HG03103 (cell line): Measurements from ENCODE around the gene MRAS.

ENCODE experiments used
- ATAC-seq: cut with Tn5 transposase; IDR thresholded peaks from one replicate; pipeline ENCODE4 v1.9.1; 2021; ENCODE audit warnings: low read depth; ENCODE audit not compliant: unreplicated experiment

The MRAS gene

DNA sequence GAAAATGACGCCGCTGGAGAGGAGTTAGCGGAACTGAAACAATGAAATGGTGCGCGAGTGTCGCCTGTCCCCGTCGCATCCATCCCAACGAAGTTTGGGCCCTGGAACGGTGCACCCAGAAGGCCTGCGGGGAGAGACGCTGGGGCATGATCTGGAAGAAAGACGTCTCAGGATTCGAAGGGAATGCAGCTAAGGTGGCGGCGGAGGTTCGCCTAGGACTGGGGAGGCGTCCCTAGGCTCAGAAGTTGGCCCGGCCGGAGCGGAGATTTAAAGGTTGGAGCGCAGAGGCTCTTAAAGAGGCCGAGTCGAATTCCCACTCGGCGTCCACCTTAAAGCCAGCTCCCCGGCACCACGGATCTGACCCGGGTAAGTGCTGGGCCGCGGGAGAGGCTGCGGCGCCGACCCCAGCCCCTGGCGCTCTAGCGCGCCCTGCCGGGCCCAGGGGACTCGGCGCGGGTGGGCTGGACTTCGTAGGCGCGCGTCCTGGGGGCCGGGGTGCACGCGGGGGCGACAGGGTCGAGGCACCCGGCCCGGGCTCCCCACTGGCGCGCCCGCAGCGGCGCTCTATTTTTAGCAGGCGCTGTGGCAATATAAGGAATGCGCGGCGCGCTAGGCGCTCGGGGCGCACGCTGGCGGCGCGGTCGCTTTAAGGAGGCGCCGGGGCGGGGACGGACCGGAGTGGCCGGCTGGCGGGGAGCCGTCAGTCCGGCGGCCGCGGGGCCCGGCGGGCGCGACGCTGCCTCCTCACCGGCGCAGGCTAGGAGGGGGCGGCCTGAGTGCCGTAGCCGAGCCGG is at the start of gene MRAS:
MRAS (plus strand) TSS at position 620 of the 794 bp plus-strand sequence. CDS start 24,305 bp downstream, outside the sequence.
- no peak for ATAC-seq

DNA sequence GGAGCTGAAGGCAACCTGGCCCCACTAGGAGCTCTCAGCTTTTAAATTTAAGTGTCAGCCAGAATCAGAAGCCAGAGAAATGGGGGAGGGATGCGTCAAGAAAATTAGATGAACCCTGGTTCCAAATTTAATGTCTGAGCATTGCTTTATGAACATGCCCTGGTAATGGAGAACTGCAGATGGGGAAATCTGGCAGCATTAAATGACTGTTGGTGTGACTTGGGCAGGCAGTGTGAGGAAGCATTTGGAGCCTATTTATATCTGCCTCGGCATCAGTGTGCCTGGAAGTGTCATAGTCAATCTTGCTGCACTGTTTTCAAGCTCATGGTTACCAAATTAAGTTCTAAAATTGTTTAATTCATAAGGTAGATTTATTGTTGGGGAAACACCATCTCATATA is 47.7 kb upstream of the MRAS start:
- ATAC-seq: no peak

DNA sequence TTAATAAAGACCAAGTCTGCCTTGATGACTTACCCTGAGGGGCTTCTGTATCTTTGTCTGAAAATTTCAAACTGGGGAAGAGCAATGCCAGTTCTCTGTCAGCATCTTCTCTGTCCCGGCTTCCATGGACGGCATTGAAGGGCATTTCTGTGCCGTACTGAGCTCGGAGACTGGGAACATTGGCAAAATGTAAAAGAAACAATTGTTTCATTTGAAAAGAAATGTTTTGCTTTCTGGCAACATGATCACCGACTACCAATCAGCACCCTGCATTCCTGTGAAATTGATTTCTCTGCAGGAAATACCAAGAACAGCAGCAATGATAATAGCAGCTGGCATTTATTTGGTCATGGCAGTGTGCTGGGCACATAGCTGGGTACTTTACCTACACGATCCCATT is 44.9 kb upstream of the MRAS start:
- ATAC-seq: no peak

DNA sequence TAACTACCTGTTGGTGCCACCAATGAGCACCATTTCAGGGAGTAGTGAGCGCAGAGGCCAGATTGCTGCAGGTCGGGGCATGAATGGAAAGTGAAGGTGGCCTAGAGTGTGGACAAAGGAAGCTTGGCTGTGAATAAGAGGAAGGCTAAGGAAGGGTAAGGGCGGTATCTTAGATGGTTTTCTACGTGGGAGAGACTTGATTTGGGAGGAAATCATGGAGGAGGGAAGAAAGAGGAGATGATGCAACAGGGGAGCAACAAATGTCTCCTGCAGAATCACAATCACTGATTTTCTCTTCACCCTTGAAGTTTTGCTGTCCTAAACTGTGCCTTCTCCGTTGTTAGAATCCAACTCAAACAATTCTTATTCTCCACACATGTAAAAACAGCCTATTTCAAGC is 40.5 kb upstream of the MRAS start:
- no peak for ATAC-seq

DNA sequence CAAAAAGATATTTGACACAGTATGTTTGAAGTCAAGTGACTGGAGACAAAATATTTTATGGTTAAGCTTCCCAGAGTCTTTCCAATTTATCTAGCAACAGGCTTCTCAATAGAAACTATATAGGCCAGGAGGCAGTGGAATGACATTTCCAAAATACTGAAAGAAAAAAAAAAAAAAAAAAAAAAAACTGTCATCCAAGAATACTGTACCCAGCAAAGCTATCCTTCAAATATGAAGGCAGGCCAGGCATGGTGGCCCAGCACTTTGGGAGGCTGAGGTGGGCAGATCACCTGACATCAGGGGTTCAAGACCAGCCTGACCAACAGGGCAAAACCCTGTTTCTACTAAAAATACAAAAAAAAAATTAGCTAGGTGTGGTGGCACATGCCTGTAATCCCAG is 39.6 kb upstream of the MRAS start:
- ATAC-seq: no peak

DNA sequence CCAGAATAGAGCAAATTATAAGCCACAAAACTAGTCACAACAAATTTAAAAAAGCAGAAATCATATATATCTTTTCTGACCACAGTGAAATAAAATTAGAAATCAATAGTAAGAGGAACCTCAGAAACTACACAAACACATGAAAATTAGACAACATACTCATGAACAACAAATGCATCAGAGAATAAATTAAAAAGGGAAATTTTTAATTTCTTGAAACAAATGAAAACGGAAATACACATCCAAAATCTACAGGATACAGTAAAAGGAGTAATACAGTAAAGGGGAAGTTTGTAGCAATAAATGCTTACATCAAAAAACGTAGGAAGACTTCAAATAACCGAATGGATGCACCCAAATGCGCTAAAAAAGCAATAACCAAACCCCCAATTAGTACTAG is 37.9 kb upstream of the MRAS start:
- no peak for ATAC-seq

DNA sequence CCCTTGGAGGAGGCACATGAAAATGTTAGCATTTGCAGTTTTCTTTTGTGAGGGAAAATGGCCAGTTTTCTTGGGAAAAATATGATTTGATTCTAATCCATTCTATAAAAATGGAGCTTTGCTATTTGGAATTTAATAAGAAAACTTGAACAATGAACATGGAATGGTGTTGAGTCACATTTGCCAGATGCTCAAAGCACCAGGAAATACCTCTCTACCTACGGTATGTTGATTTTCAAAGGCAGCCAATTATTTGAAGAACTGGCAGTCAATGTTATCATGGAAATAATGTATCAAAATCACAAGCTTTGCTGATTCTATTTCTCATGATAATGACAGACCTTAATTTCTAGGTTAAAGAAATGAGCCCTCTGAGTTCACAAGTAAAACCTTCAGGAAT is 33.6 kb upstream of the MRAS start:
- no peak for ATAC-seq

DNA sequence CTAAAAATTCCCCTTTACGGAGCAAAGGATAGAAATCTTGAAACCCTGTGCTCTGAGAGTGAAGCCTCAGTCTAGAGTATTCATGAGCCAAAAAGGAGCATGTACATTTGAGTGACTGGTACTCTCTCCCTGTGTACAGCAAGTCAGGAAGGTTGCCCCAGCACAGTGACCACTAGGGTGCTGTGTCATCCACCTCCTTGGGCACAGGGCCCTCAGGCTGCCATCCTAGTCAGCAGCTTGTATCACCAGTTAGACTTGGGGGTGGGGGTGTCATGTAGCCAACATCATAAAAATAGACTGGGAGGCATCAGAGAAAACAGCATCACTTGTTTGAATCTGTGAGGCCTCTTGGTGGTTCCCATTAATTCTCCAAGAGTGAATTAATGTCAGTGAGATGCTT is 30.7 kb upstream of the MRAS start:
- no peak for ATAC-seq

DNA sequence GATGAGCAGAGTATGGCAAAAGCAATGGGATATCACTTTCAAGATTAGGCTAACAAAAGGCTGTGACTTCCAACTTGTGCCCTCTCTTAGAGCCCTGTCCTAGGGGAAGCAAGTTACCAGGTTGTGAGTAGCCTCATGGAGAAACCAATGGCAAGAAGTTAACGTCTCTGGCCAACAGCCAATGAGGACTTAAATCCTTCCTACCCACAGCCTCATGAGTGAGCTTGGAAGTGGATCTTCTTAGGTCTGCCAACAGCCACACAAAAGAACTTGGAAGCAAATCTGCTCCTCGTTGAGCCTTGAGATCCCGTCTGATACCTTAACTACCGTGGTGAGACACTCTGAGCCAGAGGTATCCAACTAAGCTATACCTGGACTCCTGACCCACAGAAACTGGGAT is 24.4 kb upstream of the MRAS start:
- ATAC-seq: no peak

DNA sequence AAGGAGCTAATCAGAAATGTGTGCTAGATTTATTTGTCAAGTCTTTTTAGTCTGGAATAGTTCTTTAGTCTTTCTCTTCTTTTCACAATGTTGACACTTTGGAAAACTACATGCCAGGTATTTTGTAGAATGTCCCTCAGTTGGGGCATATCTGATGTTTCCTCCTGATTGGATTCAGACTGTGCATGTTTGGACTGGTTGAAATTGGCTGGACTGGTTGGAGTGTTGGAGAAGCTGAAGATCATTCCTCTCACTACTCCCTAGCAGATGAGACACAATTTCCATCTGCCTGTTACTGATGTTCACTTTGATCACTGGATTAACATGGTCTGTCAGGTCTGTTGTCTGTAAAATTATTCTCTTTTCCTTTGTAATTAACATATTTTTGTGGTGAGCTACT is 22.4 kb upstream of the MRAS start:
- ATAC-seq: no peak

DNA sequence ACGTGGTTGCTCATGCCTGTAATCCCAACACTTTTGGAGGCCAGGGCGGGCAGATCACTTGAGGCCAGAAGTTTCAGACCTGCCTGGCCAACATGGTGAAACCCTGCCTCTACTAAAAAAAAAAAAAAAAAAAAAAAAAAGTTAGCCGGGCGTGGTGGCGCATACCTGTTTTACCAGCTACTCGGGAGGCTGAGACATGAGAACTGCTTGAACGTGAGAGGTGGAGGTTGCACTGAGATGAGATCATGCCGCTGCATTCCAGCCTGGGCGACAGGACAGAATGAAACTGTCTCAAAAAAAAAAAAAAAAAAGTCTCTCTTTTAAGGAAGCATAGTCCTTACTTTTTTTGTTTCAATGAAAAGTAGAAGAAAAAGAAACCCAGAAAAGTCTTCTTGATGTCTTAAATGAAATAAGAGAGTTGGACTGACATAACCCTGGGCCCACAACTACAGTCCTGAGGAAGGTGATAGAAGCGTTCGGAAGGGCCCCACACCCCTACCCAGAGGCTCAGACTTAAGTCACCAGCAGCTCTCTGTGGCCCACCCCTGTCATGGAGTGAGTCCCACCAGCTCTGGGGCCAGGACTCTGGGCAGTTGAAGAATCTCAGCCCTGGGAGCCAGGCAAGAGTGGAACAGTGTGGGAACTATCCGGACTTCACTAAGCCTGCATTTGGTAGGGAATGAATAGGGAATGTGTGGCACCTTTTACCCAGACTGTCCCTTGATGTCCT is 21.3 kb upstream of the MRAS start:
- ATAC-seq: no peak

DNA sequence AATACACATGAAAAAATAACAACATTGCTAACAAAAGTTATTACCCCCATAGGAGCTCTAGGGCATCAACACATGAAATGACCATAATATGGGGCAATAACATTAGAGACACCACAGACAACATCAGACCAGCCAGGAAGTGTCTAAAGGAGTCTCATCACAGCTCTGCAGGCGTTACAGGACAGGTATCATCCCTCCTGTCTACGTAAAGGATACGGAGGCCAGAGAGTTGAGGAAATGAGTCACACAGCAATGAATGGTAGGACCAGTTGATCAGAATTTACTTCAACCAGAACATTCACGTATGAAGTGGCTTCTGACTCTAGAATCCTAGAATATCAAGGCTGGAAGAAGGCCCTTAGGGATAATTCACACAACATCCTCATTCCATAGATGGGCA is 20.5 kb upstream of the MRAS start:
- no peak for ATAC-seq

DNA sequence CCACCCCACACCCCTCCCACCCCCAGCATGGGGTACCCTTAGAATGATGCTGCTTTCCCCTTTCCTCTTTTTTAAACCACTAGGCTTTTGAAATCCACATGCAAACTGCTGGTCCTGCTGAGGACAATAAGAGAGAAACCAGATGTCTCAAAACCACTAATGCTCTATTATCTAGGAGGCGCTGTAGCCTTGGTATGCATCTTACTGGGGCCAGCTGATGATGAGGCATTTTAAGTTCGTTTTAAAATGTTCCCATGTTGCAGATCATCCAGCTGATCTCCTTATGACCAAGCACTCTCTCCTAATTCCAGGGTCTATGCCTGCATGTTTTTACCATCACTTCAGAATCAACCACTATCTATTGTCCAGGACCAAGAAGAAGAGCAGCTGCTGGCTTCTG is 20.0 kb upstream of the MRAS start:
- ATAC-seq: no peak

DNA sequence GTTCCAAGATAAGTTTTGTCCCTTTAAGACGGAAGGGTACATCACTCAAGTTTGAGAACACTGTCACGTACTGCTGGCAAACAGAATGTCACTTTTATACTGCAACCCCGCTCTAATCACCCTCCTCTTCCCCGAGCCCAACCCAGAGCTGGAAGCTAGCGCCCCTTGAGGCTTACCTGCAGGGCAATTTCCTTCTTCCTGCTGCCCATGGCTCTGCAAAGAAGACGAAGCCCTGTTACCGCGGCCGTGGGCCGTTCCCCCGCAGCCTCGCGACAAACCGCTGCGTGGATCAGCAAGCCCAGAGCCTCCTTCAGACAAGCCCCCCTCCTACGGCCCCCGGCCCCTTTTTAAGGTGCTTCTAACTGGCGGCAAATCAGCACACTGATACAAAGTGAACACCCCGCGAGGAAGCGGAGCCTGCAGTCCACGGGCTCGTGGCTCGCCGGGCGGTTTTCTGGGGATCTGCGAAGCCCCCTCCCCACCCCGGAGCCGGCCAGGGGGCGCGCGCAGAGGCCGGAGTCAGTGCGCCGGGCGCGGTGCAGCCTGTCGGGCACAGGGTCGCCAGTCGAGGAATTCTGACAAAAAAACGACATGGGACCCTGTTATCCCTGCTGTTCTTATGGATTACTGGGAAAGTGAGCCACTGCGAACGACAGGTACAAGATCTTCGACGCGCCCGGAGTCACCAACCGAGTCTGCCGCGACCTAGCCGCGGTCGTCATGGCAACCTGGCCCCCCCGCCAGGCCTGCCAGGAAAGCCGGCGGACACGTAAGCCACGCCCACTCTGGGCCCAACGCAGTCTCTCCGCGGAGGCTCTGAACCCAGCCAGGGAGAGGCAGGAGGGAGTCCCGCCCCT is 19.0 kb upstream of the MRAS start, which contains the start of gene NME9:
NME9 (minus strand) TSS at position 725 of the 857 bp plus-strand sequence; CDS start at position 209, 516 bp downstream.
- ATAC-seq: peak; percentile 71

DNA sequence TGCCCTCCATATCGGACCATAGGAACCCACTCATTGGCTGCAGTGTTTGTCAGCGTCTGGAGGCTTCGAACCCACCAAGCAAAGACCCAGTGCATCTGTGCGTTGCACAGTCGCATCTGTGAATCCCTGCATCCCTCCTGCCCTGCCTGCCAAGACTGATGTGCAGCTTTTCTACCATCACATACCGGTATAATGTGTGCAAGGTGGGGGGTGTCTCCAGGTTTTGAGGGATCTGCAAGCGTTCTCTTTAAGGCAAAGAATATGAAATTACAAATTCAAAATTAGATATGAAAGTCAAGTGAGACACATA is 18.4 kb upstream of the MRAS start:
- ATAC-seq: no peak

DNA sequence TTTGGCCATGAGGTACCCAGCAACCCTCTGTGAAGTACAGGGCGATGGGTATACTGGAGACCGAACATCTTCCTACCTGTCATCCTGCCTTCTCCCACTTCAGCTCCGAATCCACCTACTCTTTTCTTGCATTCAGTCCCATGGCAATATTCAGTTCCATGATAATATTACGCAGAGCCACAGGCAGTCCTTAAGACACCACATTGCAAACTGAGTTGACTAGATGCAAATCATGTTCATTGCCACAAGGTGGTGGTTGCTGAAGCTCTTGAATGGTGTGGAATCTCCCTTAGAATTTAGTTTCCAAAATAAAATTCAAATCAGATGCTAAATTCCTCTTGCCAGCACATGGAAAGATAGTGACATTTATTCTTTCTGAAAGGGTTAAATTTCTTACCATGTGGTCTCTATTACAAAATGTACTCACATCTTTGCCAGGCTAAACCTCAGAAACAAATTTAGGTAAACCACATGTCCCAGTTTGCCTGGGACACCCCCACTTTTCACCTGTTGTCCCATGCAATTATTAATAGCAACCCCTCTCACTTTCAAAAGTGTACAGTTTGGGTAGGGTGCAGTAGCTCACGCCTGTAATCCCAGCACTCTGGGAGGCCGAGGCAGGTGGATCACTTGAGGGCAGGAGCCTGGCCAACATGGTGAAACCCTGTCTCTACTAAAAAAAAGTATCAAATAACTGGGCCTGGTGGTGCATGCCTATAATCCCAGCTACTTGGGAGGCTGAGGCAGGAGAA is 17.1 kb upstream of the MRAS start:
- ATAC-seq: no peak

DNA sequence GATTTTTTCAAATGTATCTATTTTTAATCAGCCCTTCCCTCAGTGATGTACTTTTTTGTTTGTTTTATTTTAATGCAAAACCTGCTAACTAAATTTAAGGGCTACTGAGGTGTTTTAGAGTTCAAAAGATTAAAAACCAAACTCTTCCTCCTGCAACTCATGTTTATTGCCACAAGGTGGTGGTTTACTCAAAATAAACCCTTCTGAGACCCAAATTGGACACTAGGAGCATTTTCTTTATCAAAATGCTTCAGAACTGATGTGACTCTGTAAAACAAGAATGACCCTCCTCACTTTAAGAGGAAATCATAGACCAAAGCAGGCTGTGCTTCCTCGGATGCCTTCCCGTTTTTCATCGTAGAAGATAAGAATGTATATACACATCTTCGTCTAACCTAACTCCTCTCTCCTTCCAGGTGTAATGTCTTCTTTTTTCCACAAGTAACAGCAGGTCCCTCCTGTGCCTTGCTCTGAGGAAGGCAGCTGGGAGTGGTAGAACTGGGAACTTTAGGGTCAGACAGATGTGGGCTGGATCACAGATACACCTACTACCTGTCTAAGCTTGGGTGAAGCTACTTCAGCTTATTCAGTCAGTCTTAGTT is 15.8 kb upstream of the MRAS start:
- ATAC-seq: no peak

DNA sequence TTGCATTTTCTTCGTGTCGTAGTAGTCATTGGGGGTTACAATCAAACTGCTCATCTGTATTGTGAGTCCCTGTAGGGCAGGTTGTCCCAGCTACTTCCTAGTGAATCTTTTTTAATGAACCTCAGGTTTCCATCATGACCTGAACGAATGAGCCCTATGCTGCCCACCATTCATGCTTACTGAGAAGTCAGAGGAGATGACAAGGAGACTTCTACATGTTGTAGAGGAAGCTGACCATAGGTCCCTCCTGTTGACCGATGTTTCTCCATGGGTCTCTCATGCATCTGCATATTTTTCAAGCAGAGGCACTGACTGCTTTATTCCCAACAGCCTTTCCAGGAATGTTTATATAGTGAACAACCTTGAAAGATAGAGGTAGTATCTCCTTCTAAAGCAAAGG is 13.8 kb upstream of the MRAS start:
- ATAC-seq: no peak

DNA sequence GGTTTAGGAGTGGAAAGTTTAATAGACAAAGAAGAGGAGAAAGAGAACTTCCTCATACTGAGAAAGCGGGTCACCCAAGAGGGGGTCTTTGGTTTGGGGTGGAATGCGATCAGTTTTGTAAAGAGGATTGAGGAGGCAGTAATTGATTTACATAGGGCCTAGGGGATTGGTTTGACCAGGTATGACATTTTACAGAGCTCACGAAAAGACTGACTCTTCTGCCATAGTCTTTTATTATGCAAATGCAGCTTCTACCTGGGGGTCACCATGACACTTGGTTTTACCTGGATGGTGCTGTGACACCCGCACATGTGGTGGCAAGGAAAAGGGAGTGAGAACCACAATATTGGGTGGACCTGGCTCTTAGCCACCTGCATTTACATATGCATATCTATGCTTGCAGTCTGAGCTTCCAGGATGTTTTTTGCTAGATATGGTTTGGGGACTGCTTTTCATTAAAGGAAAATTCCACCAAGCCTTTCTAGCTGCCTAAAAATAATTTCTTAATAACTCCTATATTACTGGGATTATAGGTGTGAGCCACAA is 11.9 kb upstream of the MRAS start:
- ATAC-seq: no peak

DNA sequence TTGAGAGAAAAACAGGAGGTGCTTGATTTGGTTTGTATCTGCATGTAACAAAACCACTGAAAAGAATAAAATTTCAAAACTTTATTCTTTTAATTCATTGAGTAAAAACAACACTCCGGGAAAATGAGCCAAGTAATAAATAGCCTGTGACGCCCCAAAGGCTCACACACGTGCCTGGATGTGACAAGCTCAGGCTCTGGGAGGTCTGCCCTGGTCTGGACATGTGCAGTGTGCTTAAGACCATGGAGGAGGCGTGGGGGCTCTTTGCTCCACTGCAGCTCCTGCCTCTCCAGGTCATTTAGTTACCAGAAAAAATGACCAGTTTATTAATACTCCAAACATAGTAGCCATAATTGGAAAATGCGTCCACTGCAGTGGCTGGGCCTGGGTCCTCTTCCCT is 10.1 kb upstream of the MRAS start:
- ATAC-seq: no peak
